Calu3 (cell line): Measurements from ENCODE around the gene C1orf35. TPM values are rescaled to one million over a fixed set of nuclear protein-coding genes. Genes with fewer than 3 reads are reported as not detected.

Experiments
- BruUV-seq: library from RNA; stranded (reverse); fragments of 400-500 nt; replicated peaks from 2 replicates; lab custom pipeline; 2021; lab: Mats Ljungman, UMichigan
- CTCF ChIA-PET: fragments of 300-600 bp; sonication (Branson Sonifier 250); formaldehyde crosslinking; loops from one replicate; lab custom pipeline; 2022; ENCODE audit warnings: antibody characterized with exemption; lab: Charles Lee
- DNase-seq: peaks from one replicate; pipeline ENCODE4 v3.0.0; 2022
- H3K27ac Mint-ChIP-seq: one replicate; pipeline ENCODE4 v1.8.0; 2022; ENCODE audit warnings: mixed read lengths; ENCODE audit not compliant: unreplicated experiment
- H3K27me3 Mint-ChIP-seq: one replicate; pipeline ENCODE4 v1.8.0; 2022; ENCODE audit warnings: mixed read lengths; ENCODE audit not compliant: unreplicated experiment
- H3K36me3 Mint-ChIP-seq: one replicate; pipeline ENCODE4 v1.8.0; 2022; ENCODE audit warnings: mild to moderate bottlenecking, moderate library complexity, mixed read lengths; ENCODE audit not compliant: insufficient read depth, unreplicated experiment
- H3K4me1 Mint-ChIP-seq: one replicate; pipeline ENCODE4 v1.8.0; 2022; ENCODE audit warnings: mild to moderate bottlenecking, low read depth, mixed read lengths; ENCODE audit not compliant: unreplicated experiment
- H3K4me3 Mint-ChIP-seq: one replicate; pipeline ENCODE4 v1.8.0; 2022; ENCODE audit warnings: mild to moderate bottlenecking, low read depth, moderate library complexity, mixed read lengths; ENCODE audit not compliant: unreplicated experiment
- H3K9me3 Mint-ChIP-seq: one replicate; pipeline ENCODE4 v1.8.0; 2022; ENCODE audit warnings: low read depth, mixed read lengths; ENCODE audit not compliant: unreplicated experiment
- CTCF ChIP-seq: fragments of 200-600 bp; IDR thresholded peaks from one replicate; pipeline ENCODE4 v1.8.0; 2022; ENCODE audit warnings: antibody characterized with exemption; ENCODE audit not compliant: unreplicated experiment
- intact Hi-C: fragments of 100-400 bp; cut with micrococcal nuclease; formaldehyde crosslinking; loops from one replicate; pipeline ENCODE4 v1.10.0; 2022; ENCODE audit not compliant: unreplicated experiment
- total RNA-seq: library from RNA; stranded (reverse); gene quantifications from 2 replicates; pipeline ENCODE4 v1.2.3, GENCODE V29; 2022

Gene C1orf35
- total RNA-seq, 1 experiment from 2014 or later = 38.1 TPM

DNA sequence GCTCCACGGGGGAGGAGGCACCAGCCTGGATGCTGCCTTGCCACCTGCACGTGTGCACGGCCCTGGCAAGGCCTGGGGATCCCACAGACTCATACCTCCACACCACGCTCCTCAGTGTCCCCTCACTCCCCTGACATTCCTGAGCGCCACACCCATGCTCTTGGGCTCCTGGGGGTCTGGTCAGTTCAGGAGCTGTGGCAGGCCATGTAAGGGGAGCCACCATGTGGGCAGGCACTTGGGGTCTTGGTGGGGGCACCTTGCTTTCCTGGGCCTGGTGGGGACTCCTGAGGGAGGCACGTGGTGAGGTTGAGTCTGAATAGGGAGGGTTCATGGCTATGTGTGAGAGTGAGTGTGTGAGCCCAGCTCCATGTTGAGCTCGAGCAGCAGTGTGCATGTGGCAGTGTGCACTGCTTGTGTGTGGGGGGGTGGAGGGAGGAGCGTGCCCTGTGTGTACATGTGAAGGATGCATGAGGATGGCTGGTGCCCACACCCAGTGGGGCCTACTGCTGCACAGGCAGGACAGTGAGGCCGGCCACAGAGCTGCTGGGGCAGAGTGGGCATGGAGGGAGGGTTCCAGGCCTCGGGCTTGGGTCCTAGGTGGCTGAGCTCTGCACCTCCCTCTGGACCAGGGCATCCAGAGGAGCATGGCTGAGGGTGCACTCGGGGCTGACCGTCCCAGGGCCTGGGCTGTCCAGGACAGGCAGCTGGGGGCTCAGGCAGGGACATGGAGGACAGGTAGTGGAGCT is 48.2 kb upstream of the C1orf35 start:
- TF ChIP-seq CTCF = no peak
- Mint-ChIP-seq H3K4me1 (peaks cover 6% of the 10 kb centered on the region), H3K36me3 (peaks cover 44% of the 10 kb centered on the region), H3K9me3 (no peaks in the 10 kb centered on the region), H3K27me3 (no peaks in the 10 kb centered on the region), H3K4me3 (no peak overlapping the region), H3K27ac (no peak overlapping the region)
- intact Hi-C loops = no loop called here
- DNase-seq = no peak
- CTCF ChIA-PET = interaction anchor here (1.3 kb wide), 2 partner anchors 14 to 15 kb away, joined by 3 read pairs; partner anchors contain the start of gene IBA57
- no TSS peak for BruUV-seq

GRCh38 chr1:228150461-228151179 is 47.5 kb upstream of the C1orf35 start:
- Mint-ChIP-seq H3K27me3 (no peaks in the 10 kb centered on the region), H3K27ac (no peak overlapping the region), H3K9me3 (no peaks in the 10 kb centered on the region), H3K4me1 (peaks cover 6% of the 10 kb centered on the region), H3K36me3 (peaks cover 44% of the 10 kb centered on the region), H3K4me3 (no peak overlapping the region)
- CTCF ChIA-PET = interaction anchor here (0.5 kb wide), 1 partner anchor 20 kb away, joined by 4 read pairs; no protein-coding TSS in a partner anchor
- no peak for DNase-seq
- intact Hi-C loops = no loop called here
- no TSS peak for BruUV-seq
- no peak for TF ChIP-seq CTCF

GRCh38 chr1:228150120-228150460 is 47.0 kb upstream of the C1orf35 start:
- no TSS peak for BruUV-seq
- Mint-ChIP-seq H3K36me3 (peaks cover 44% of the 10 kb centered on the region), H3K4me3 (no peak overlapping the region)

More at GRCh38 chr1:228150120-228150460, 47.0 kb upstream of the C1orf35 start:
- intact Hi-C loops = no loop called here
- Mint-ChIP-seq H3K9me3 (no peaks in the 10 kb centered on the region), H3K4me1 (peaks cover 3% of the 10 kb centered on the region), H3K27ac (no peak overlapping the region), H3K27me3 (no peaks in the 10 kb centered on the region)
- TF ChIP-seq CTCF = no peak
- no peak for DNase-seq
- CTCF ChIA-PET = interaction anchor here (0.5 kb wide), 1 partner anchor 19 kb away, joined by 4 read pairs; no protein-coding TSS in a partner anchor
